KMS-11 (cell line): Measurements from ENCODE around the gene C4orf51.

ENCODE experiments used
- H2AFZ ChIP-seq: fragments of 200-600 bp; sonication (generic); 2 replicates; pipeline ENCODE4 v1.6.1; 2016; ENCODE audit warnings: antibody characterized with exemption, mixed run types, low read depth
- H3K27ac ChIP-seq: fragments of 200-600 bp; sonication (generic); 2 replicates; pipeline ENCODE4 v1.6.1; 2016; ENCODE audit warnings: mild to moderate bottlenecking, mixed run types
- H3K27me3 ChIP-seq: fragments of 200-600 bp; sonication (generic); 2 replicates; pipeline ENCODE4 v1.6.1; 2017; ENCODE audit warnings: mild to moderate bottlenecking, low read depth, mixed run types, moderate library complexity; ENCODE audit not compliant: insufficient read depth
- H3K36me3 ChIP-seq: fragments of 200-600 bp; sonication (generic); 2 replicates; pipeline ENCODE4 v1.6.1; 2017; ENCODE audit warnings: mild to moderate bottlenecking, mixed run types; ENCODE audit not compliant: insufficient read depth
- H3K4me1 ChIP-seq: fragments of 200-600 bp; sonication (generic); 2 replicates; pipeline ENCODE4 v1.6.1; 2016; ENCODE audit warnings: mild to moderate bottlenecking, low read depth, mixed run types; ENCODE audit not compliant: poor library complexity, severe bottlenecking
- H3K4me2 ChIP-seq: fragments of 200-600 bp; sonication (generic); 2 replicates; pipeline ENCODE4 v1.7.0; 2016; ENCODE audit warnings: mild to moderate bottlenecking, mixed run types
- H3K4me3 ChIP-seq: fragments of 200-600 bp; sonication (generic); IDR thresholded peaks from 2 replicates; pipeline ENCODE4 v1.6.1; 2017; ENCODE audit warnings: low read depth, low read length, mixed read lengths; ENCODE audit not compliant: insufficient read depth
- H3K79me2 ChIP-seq: fragments of 200-600 bp; sonication (generic); 2 replicates; pipeline ENCODE4 v1.6.1; 2016; ENCODE audit warnings: low read depth, mixed run types; ENCODE audit not compliant: insufficient read depth
- H3K9ac ChIP-seq: fragments of 200-600 bp; sonication (generic); 2 replicates; pipeline ENCODE4 v1.6.1; 2016; ENCODE audit warnings: mild to moderate bottlenecking, mixed run types
- H4K20me1 ChIP-seq: fragments of 200-600 bp; sonication (generic); 2 replicates; pipeline ENCODE4 v1.6.1; 2016; ENCODE audit warnings: mild to moderate bottlenecking, mixed run types; ENCODE audit not compliant: insufficient read depth
- TF ChIP-seq, protein P1 (sequence below): fragments of 200-600 bp; sonication (generic); conservative IDR thresholded peaks from 2 replicates; pipeline ENCODE4 v1.6.1; 2017; ENCODE audit warnings: low read depth, mild to moderate bottlenecking, antibody characterized with exemption, low read length, moderate library complexity, mixed read lengths

The C4orf51 gene

DNA sequence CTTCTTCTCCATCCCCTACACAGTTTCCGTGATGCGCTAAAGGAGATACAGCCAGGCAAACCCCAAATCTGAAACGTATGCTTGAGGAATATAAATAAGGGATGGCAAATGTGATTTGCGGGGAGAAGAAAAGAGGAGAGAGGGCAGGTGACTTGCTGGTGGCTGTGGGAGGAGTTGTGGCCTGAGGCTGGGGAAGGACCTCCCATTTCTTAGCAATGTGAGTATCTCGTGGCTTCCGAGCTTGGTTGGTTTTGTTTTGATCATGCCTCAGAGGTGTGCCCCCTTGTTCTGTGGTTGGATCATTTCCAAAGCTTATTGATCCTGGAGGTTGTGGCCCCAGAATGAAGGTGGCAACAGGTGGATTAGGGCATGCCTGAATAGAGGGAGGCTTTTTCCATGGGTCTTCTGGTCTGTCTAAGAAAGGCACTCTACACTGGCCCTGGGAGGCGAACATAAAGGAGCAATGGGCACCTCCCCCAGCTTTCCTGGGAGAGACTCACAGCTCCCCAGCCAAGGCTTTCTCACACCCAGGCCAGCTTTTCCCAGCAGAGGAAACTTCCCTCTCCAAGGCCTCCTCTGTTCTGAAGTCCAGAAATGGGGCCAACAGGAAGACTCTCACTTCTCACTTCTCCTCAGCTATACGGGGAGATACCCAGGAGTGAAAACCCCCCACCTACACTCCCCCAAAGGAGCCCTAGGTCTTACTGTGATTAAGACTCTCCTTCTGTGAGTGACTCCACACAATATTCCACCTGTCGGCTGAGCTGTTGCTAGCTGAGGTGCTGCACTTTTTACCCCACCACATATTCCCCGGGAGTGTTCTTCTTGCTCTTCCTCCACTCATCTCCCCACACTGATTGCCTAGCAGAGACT, 40.0 kb downstream of the C4orf51 start:
- H3K36me3 ChIP-seq = no peaks in the 10 kb centered on the region
- TF ChIP-seq, protein P1, sequence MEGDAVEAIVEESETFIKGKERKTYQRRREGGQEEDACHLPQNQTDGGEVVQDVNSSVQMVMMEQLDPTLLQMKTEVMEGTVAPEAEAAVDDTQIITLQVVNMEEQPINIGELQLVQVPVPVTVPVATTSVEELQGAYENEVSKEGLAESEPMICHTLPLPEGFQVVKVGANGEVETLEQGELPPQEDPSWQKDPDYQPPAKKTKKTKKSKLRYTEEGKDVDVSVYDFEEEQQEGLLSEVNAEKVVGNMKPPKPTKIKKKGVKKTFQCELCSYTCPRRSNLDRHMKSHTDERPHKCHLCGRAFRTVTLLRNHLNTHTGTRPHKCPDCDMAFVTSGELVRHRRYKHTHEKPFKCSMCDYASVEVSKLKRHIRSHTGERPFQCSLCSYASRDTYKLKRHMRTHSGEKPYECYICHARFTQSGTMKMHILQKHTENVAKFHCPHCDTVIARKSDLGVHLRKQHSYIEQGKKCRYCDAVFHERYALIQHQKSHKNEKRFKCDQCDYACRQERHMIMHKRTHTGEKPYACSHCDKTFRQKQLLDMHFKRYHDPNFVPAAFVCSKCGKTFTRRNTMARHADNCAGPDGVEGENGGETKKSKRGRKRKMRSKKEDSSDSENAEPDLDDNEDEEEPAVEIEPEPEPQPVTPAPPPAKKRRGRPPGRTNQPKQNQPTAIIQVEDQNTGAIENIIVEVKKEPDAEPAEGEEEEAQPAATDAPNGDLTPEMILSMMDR = no peak
- no peak overlapping the region for H3K4me2 ChIP-seq
- no peak overlapping the region for H3K9ac ChIP-seq
- H3K4me3 ChIP-seq = no peak overlapping the region
- no peaks in the 10 kb centered on the region for H3K79me2 ChIP-seq
- H2AFZ ChIP-seq = no peak overlapping the region
- no peaks in the 10 kb centered on the region for H3K27me3 ChIP-seq
- H4K20me1 ChIP-seq = no peaks in the 10 kb centered on the region
- H3K27ac ChIP-seq = no peak overlapping the region
- no peaks in the 10 kb centered on the region for H3K4me1 ChIP-seq

- TF ChIP-seq, protein P1 = no peak
- no peaks in the 10 kb centered on the region for H3K4me1 ChIP-seq
- H3K4me3 ChIP-seq = no peak overlapping the region
- no peaks in the 10 kb centered on the region for H3K27me3 ChIP-seq
- no peak overlapping the region for H2AFZ ChIP-seq
- H3K9ac ChIP-seq = no peak overlapping the region
- no peaks in the 10 kb centered on the region for H3K79me2 ChIP-seq
- no peaks in the 10 kb centered on the region for H3K36me3 ChIP-seq
- no peak overlapping the region for H3K27ac ChIP-seq
- H4K20me1 ChIP-seq = no peaks in the 10 kb centered on the region
- H3K4me2 ChIP-seq = no peak overlapping the region
Observed at GRCh38 chr4:145720656-145721055, 40.7 kb downstream of the C4orf51 start.

- H3K4me1 ChIP-seq = no peaks in the 10 kb centered on the region
- no peaks in the 10 kb centered on the region for H3K27me3 ChIP-seq
- no peak overlapping the region for H3K9ac ChIP-seq
- no peaks in the 10 kb centered on the region for H3K36me3 ChIP-seq
- H4K20me1 ChIP-seq = no peaks in the 10 kb centered on the region
- H3K4me3 ChIP-seq = no peak overlapping the region
- TF ChIP-seq, protein P1 = no peak
- H3K27ac ChIP-seq = no peak overlapping the region
- no peak overlapping the region for H2AFZ ChIP-seq
- H3K79me2 ChIP-seq = no peaks in the 10 kb centered on the region
- H3K4me2 ChIP-seq = no peak overlapping the region
Observed at GRCh38 chr4:145722561-145722960, 42.6 kb downstream of the C4orf51 start.

- TF ChIP-seq, protein P1 = no peak
- Histone ChIP-seq H3K27me3 (no peaks in the 10 kb centered on the region), H3K4me2 (no peak overlapping the region), H3K4me3 (no peak overlapping the region), H3K27ac (no peak overlapping the region), H2AFZ (no peak overlapping the region), H3K9ac (no peak overlapping the region), H3K36me3 (no peaks in the 10 kb centered on the region), H3K4me1 (no peaks in the 10 kb centered on the region), H4K20me1 (no peaks in the 10 kb centered on the region), H3K79me2 (no peaks in the 10 kb centered on the region)
Observed at GRCh38 chr4:145723336-145723735, 43.4 kb downstream of the C4orf51 start.
